ENCODE results near the gene EAPP.
A peak's percentile ranks its signal among the peaks of the same experiment; 100 is the strongest.
"Not testable (repeated sequence)": the region's sequence is repeated elsewhere in the genome, so short reads cannot be mapped to it uniquely, and the experiment has no call there.

The EAPP gene

GRCh38 chr14:34537677-34538009 lies 1.9 kb downstream of the EAPP start:
- DNase-seq, result no peak

- no peak for DNase-seq
These were observed 2.4 kb downstream of the EAPP start for GRCh38 chr14:34536951-34537676.

GRCh38 chr14:34527591-34527990 lies 11.9 kb downstream of the EAPP start:
- no peak for DNase-seq

GRCh38 chr14:34524216-34524615 lies 15.3 kb downstream of the EAPP start:
- DNase-seq, result not testable (repeated sequence)

- DNase-seq, result no peak
These were observed 17.0 kb downstream of the EAPP start for GRCh38 chr14:34522496-34522895.

GRCh38 chr14:34521071-34521470 lies 18.4 kb downstream of the EAPP start:
- not testable (repeated sequence) for DNase-seq

- not testable (repeated sequence) for DNase-seq
These were observed 19.1 kb downstream of the EAPP start for GRCh38 chr14:34520304-34520970.

GRCh38 chr14:34507884-34508283 lies 31.6 kb downstream of the EAPP start:
- no peak for DNase-seq

- no peak for DNase-seq
These were observed 32.0 kb downstream of the EAPP start for GRCh38 chr14:34507459-34507858.

GRCh38 chr14:34505124-34505491 lies 34.4 kb downstream of the EAPP start:
- not testable (repeated sequence) for DNase-seq

GRCh38 chr14:34504027-34504426 lies 35.5 kb downstream of the EAPP start:
- not testable (repeated sequence) for DNase-seq

GRCh38 chr14:34502545-34503225 lies 36.8 kb downstream of the EAPP start:
- no peak for DNase-seq

GRCh38 chr14:34502001-34502400 lies 37.5 kb downstream of the EAPP start:
- DNase-seq, result no peak

GRCh38 chr14:34501004-34501580 lies 38.4 kb downstream of the EAPP start:
- no peak for DNase-seq

GRCh38 chr14:34498684-34499412 lies 40.7 kb downstream of the EAPP start:
- peak; percentile 25 for DNase-seq

GRCh38 chr14:34496679-34497513 lies 42.6 kb downstream of the EAPP start:
- no peak for DNase-seq

GRCh38 chr14:34496007-34496678 lies 43.4 kb downstream of the EAPP start:
- DNase-seq, result no peak

GRCh38 chr14:34489324-34489723 lies 50.2 kb downstream of the EAPP start:
- no peak for DNase-seq

- no peak for DNase-seq
These were observed 51.0 kb downstream of the EAPP start for GRCh38 chr14:34488528-34488927.

GRCh38 chr14:34484726-34485125 lies 54.8 kb downstream of the EAPP start:
- no peak for DNase-seq

GRCh38 chr14:34482463-34482862 lies 57.0 kb downstream of the EAPP start:
- no peak for DNase-seq

GRCh38 chr14:34479694-34480093 lies 59.8 kb downstream of the EAPP start:
- no peak for DNase-seq
